HFF-Myc (cell line): ENCODE measurements around the gene LTF.

Experiments used
- DNase-seq: peaks from one replicate; pipeline ENCODE4 v3.0.0-alpha.2; 2011; ENCODE audit warnings: low read depth; ENCODE audit errors: extremely low read depth
- H3K4me3 ChIP-seq: replicated peaks from 2 replicates; pipeline ENCODE4 v1.5.1; 2011; ENCODE audit warnings: low read depth, mild to moderate bottlenecking, control low read depth, low read length
- CTCF ChIP-seq: IDR thresholded peaks from 2 replicates; pipeline ENCODE4 v1.5.1; 2012; ENCODE audit warnings: mild to moderate bottlenecking, low read depth, low read length, control low read depth; ENCODE audit errors: missing control alignments

The LTF gene

DNA sequence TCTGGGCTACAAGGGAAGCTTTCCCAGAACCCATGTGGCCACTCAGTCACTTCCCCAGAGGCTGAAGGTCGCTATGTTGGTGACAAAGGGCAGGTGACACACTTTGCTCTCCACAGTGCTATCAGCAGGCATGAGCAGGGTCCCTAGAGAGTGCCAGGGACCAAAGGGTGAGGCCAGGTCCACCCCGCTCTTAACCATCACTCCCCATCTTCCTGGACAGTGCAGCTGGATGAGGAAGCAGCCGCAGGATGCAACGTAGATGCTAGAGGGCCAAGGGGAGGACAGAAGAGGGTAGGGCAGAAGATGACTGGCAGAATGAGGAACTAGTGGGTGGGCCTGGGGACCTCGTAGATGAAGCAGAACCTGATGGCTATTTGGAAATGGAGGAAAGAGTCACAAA, 13.6 kb upstream of the LTF start:
- no peak for DNase-seq
- H3K4me3 ChIP-seq: no peak overlapping the region
- no peak for TF ChIP-seq CTCF

GRCh38 chr3:46477756-46478155, 13.1 kb upstream of the LTF start:
- no peak for DNase-seq
- no peak for TF ChIP-seq CTCF
- H3K4me3 ChIP-seq: no peak overlapping the region

DNA sequence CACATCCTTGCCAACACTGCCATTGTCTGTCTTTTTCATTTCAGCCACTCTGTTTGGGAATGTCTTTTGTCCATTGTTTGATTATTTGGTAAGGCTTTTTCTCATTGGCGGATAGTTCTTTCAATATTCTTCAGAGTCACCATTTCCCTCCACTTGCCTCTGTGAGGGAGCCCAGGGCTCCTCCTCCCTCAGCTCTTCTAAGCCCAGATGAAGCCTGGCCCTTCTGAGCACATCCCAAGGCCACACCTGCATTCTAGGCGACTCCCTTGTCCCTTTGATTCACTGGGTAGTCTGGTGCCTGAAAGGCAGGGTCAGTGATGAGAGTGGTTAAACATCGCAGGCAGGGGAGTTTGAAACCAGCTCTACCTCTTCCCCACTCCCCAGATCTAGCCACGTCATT, 12.4 kb upstream of the LTF start:
- no peak for DNase-seq
- TF ChIP-seq CTCF: no peak
- H3K4me3 ChIP-seq: no peak overlapping the region

DNA sequence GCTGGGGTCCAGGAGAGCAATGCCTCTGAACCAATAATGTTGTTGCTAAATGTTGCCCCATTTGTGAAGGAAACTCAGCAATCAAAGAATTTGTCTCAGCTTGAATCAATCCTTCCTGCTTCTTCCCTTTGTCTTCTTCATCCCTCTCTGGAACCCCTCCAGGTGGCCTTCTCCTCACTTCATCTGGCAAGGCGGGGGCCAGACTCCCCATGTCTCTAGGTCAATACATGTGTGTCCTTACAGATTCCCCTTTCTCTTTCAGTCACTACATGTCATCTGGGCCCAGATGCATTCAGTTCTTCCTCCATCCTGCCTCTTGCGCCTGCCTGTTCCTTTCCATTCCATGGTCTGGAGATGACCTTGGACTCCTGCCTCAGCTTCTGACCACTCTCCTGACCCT, 8.0 kb upstream of the LTF start:
- no peak for TF ChIP-seq CTCF
- DNase-seq: no peak
- no peak overlapping the region for H3K4me3 ChIP-seq

DNA sequence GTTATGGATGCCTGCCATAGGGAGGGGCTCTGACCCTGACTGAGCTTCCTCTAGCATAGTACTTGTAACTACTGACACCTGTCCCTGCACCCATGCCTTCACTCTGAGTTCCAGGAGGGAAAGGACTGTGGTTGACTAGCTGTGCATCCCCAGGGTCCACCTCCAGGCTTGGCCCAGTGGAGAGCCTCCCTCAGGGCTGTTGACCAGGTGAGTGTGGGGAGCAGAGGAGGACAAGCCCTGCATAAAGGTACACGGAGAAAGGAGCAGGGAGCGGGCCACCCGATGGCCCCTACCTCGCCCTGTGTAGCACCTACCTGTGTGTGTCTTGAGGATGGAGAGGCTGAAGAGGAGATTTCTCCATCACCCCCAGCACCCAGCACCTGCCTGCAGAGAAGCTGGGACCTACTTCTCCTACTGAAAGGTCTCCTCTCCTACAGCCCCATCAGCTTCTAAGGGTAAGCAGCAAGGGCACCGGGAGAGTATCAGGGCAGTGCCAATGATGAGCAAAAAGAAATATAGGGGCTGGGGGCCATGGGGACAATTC, 6.7 kb upstream of the LTF start:
- DNase-seq: no peak
- H3K4me3 ChIP-seq: no peak overlapping the region
- no peak for TF ChIP-seq CTCF

DNA sequence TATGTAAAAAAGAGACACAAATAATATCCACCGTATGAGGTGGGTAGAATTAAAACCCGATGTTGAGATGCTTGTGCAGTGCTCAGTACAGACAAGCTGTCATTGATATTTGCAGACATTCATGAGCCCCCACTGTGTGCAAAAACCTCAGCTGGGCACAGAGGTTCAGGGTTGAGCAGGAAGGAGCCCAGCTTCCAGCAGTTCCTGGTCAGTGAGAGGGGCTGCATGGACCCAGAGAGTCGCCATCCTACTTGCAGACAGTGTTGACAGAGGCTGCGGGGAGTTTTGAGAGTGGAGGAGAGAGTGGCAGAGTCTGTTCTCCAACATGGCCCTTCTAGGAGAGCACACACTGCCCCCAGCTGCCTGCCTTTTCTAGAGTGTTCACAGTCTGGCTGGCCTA, 6.1 kb upstream of the LTF start:
- no peak for DNase-seq
- TF ChIP-seq CTCF: no peak
- no peak overlapping the region for H3K4me3 ChIP-seq

GRCh38 chr3:46469680-46470357, 5.1 kb upstream of the LTF start:
- no peak for DNase-seq
- H3K4me3 ChIP-seq: no peak overlapping the region
- no peak for TF ChIP-seq CTCF
